Parathyroid adenoma (tissue), 2 donors: ENCODE data around the gene SH3GL2.

Experiments used
- H2AFZ ChIP-seq: fragments of 300-600 bp; sonication (generic); one replicate; pipeline ENCODE4 v1.7.0; 2017; ENCODE audit warnings: antibody characterized with exemption, mild to moderate bottlenecking
- H3K27ac ChIP-seq: fragments of 300-600 bp; sonication (generic); one replicate; pipeline ENCODE4 v1.7.0; 2017
- H3K27me3 ChIP-seq: fragments of 300-600 bp; sonication (generic); one replicate; pipeline ENCODE4 v1.7.0; 2017; ENCODE audit warnings: low read length; ENCODE audit not compliant: control insufficient read depth, insufficient read depth
- H3K36me3 ChIP-seq: fragments of 300-600 bp; sonication (generic); one replicate; pipeline ENCODE4 v1.7.0; 2017; ENCODE audit warnings: low read length; ENCODE audit not compliant: control insufficient read depth, insufficient read depth
- H3K4me1 ChIP-seq: fragments of 300-600 bp; sonication (generic); one replicate; pipeline ENCODE4 v1.7.0; 2017; ENCODE audit warnings: control low read depth
- H3K4me2 ChIP-seq: fragments of 300-600 bp; sonication (generic); one replicate; pipeline ENCODE4 v1.7.0; 2017; ENCODE audit warnings: low read length
- H3K4me3 ChIP-seq: fragments of 300-600 bp; sonication (generic); one replicate; pipeline ENCODE4 v1.7.0; 2017; ENCODE audit warnings: low read depth, low read length
- H3K79me2 ChIP-seq: fragments of 300-600 bp; sonication (generic); one replicate; pipeline ENCODE4 v1.7.0; 2017; ENCODE audit warnings: control low read depth
- H3K9ac ChIP-seq: fragments of 300-600 bp; sonication (generic); one replicate; pipeline ENCODE4 v1.7.0; 2017; ENCODE audit warnings: mild to moderate bottlenecking
- H3K9me3 ChIP-seq: fragments of 300-600 bp; sonication (generic); one replicate; pipeline ENCODE4 v1.7.0; 2017; ENCODE audit warnings: low read length; ENCODE audit not compliant: control insufficient read depth
- CTCF ChIP-seq: fragments of 300-600 bp; sonication (generic); IDR thresholded peaks from one replicate; pipeline ENCODE4 v1.7.0; 2017; ENCODE audit warnings: antibody characterized with exemption, mild to moderate bottlenecking
- donor health status: primary hyperparathyroidism.

SH3GL2 gene

GRCh38 chr9:17571825-17572224 lies 7.0 kb upstream of the SH3GL2 start:
- no peaks in the 10 kb centered on the region for H3K36me3 ChIP-seq
- H3K4me2 ChIP-seq, result no peak overlapping the region
- TF ChIP-seq CTCF, result no peak
- H3K27me3 ChIP-seq, result no peaks in the 10 kb centered on the region
- no peak overlapping the region for H2AFZ ChIP-seq
- no peaks in the 10 kb centered on the region for H3K9me3 ChIP-seq
- no peak overlapping the region for H3K9ac ChIP-seq
- H3K4me1 ChIP-seq, result no peaks in the 10 kb centered on the region
- H3K79me2 ChIP-seq, result no peaks in the 10 kb centered on the region
- no peak overlapping the region for H3K27ac ChIP-seq
- H3K4me3 ChIP-seq, result no peak overlapping the region

DNA sequence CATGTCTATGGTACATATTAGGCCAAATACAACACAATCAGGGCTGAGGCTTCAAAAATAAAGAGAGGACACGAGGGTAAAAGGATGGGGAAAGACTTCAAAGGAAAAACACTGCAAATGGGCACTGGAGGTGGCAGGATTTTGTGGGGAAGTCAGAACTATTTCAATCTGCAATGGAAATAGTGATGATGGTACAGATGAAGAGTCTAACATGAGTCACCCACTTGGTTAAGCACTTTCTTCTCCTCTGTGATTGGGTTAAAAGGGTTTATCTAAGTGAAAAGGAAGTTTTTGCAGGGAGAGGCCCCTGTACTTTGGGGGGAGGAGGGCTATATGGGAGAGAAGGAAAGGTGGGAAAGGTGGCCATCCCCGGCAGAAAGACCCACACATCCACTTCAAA lies 4.5 kb upstream of the SH3GL2 start:
- H3K36me3 ChIP-seq, result no peaks in the 10 kb centered on the region
- H3K27me3 ChIP-seq, result no peaks in the 10 kb centered on the region
- H3K79me2 ChIP-seq, result no peaks in the 10 kb centered on the region
- H2AFZ ChIP-seq, result no peak overlapping the region
- H3K27ac ChIP-seq, result no peak overlapping the region
- no peak overlapping the region for H3K4me3 ChIP-seq
- H3K4me2 ChIP-seq, result no peak overlapping the region
- H3K9me3 ChIP-seq, result no peaks in the 10 kb centered on the region
- H3K9ac ChIP-seq, result no peak overlapping the region
- H3K4me1 ChIP-seq, result no peaks in the 10 kb centered on the region
- no peak for TF ChIP-seq CTCF

GRCh38 chr9:17578577-17578910 lies 322 bp upstream of the SH3GL2 start:
- H3K27me3 ChIP-seq, result no peaks in the 10 kb centered on the region
- H3K9ac ChIP-seq, result no peak overlapping the region
- H2AFZ ChIP-seq, result peak overlapping the region; percentile 79
- H3K36me3 ChIP-seq, result no peaks in the 10 kb centered on the region
- no peaks in the 10 kb centered on the region for H3K4me1 ChIP-seq
- H3K9me3 ChIP-seq, result no peaks in the 10 kb centered on the region
- peak overlapping the region; percentile 27 for H3K27ac ChIP-seq
- TF ChIP-seq CTCF, result no peak
- H3K4me3 ChIP-seq, result peak overlapping the region; percentile 44
- peak overlapping the region; percentile 73 for H3K4me2 ChIP-seq
- no peaks in the 10 kb centered on the region for H3K79me2 ChIP-seq

DNA sequence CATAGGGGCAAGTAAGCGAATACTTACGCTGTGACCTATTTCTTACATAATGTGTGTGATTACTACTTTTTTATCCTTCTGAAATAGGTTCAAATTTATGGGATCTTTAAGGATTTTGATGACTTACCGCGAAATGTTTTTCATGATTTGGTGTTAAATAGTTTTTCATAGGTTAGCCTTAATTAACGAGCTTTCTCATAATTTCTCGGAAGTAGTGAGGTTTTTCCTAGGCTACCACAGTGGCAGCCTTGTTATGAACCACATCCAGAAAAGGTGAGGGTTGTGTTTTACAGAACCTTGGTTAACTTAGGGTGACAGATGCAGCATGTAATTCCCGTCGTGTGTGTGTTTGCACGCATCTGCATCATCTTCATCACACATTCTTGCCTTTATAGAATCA lies 1.3 kb downstream of the SH3GL2 start:
- H2AFZ ChIP-seq, result no peak overlapping the region
- H3K9me3 ChIP-seq, result no peaks in the 10 kb centered on the region
- H3K4me3 ChIP-seq, result no peak overlapping the region
- no peaks in the 10 kb centered on the region for H3K36me3 ChIP-seq
- no peak for TF ChIP-seq CTCF
- H3K4me1 ChIP-seq, result no peaks in the 10 kb centered on the region
- no peaks in the 10 kb centered on the region for H3K27me3 ChIP-seq
- H3K27ac ChIP-seq, result no peak overlapping the region
- H3K79me2 ChIP-seq, result no peaks in the 10 kb centered on the region
- no peak overlapping the region for H3K9ac ChIP-seq
- H3K4me2 ChIP-seq, result no peak overlapping the region

DNA sequence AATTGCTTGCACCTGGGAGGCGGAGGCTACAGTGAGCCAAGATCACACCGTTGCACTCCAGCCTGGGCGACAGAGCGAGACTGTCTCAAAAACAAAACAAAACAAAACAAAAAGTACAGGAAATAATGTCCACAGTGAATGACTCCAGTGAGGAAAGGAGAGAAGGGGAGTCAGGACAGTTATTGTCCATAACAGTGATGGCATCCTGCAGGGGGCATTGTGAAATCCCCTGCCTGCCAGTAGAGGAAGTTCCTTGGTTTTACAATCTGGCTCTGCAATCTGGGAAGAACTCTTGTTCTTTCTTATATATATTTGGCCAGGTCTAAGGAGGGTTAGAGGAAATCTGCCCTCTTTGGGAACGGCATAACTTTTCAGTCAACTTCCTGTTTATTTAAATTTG lies 8.2 kb downstream of the SH3GL2 start:
- Histone ChIP-seq H3K36me3 (no peaks in the 10 kb centered on the region), H3K9me3 (no peaks in the 10 kb centered on the region), H3K27me3 (no peaks in the 10 kb centered on the region), H3K9ac (no peak overlapping the region), H3K79me2 (no peaks in the 10 kb centered on the region), H2AFZ (no peak overlapping the region), H3K4me3 (no peak overlapping the region), H3K27ac (no peak overlapping the region), H3K4me2 (no peak overlapping the region), H3K4me1 (no peaks in the 10 kb centered on the region)
- TF ChIP-seq CTCF, result no peak
